Mesenchymal stem cell (in vitro differentiated cells and primary cell): ENCODE data around the gene LENG8.

Experiments
- DNase-seq: peaks from one replicate; pipeline ENCODE4 v3.0.0-alpha.2; 2013
- H2AFZ ChIP-seq: one replicate; pipeline ENCODE4 v1.6.1; 2013; ENCODE audit warnings: low read depth, mild to moderate bottlenecking, control low read depth, inconsistent platforms, low read length, moderate library complexity
- H2AK5ac ChIP-seq: 2 replicates; pipeline ENCODE4 v1.6.1; 2013; ENCODE audit warnings: low read length, moderate library complexity, mild to moderate bottlenecking, inconsistent platforms; ENCODE audit not compliant: severe bottlenecking
- H2BK120ac ChIP-seq: one replicate; pipeline ENCODE4 v1.6.1; 2013; ENCODE audit warnings: low read depth, mild to moderate bottlenecking, inconsistent platforms, low read length, moderate library complexity
- H2BK12ac ChIP-seq, 2 experiments: one replicate each; pipeline ENCODE4 v1.6.1; 2013; ENCODE audit warnings: inconsistent platforms in 2 of 2, low read length in 2 of 2, mild to moderate bottlenecking in 2 of 2, moderate library complexity in 2 of 2, control low read depth in 1 of 2
- H2BK15ac ChIP-seq: one replicate; pipeline ENCODE4 v1.6.1; 2013; ENCODE audit warnings: mild to moderate bottlenecking, low read depth, inconsistent platforms; ENCODE audit not compliant: poor library complexity, severe bottlenecking
- H2BK5ac ChIP-seq: 2 replicates; pipeline ENCODE4 v1.6.1; 2013; ENCODE audit warnings: low read depth, mild to moderate bottlenecking, low read length, control low read depth, inconsistent platforms; ENCODE audit not compliant: poor library complexity, severe bottlenecking
- H3K14ac ChIP-seq, 2 experiments: one replicate each; pipeline ENCODE4 v1.6.1; 2013; ENCODE audit warnings: inconsistent platforms in 2 of 2, low read length in 2 of 2, control low read depth in 1 of 2, mild to moderate bottlenecking in 1 of 2, moderate library complexity in 1 of 2
- H3K18ac ChIP-seq, 2 experiments: one replicate each; pipeline ENCODE4 v1.6.1; 2013; ENCODE audit warnings: inconsistent platforms in 2 of 2, low read length in 2 of 2, control low read depth in 1 of 2, low read depth in 1 of 2, mild to moderate bottlenecking in 1 of 2
- H3K23ac ChIP-seq, 2 experiments: one replicate each; pipeline ENCODE4 v1.6.1; 2013; ENCODE audit warnings: inconsistent platforms in 2 of 2, low read length in 2 of 2, mild to moderate bottlenecking in 2 of 2, moderate library complexity in 2 of 2, control low read depth in 1 of 2
- H3K27ac ChIP-seq: 2 replicates; pipeline ENCODE4 v1.5.1; 2013; ENCODE audit warnings: mild to moderate bottlenecking, moderate library complexity, low read length, control low read depth, inconsistent platforms; ENCODE audit not compliant: poor library complexity, severe bottlenecking
- H3K27me3 ChIP-seq, 2 experiments: 2 replicates each; pipeline versions ENCODE4 v1.6.1 to v1.7.0; 2013; ENCODE audit warnings: low read length in 2 of 2, mild to moderate bottlenecking in 2 of 2, moderate library complexity in 2 of 2, control low read depth in 1 of 2, inconsistent platforms in 1 of 2; ENCODE audit not compliant: control insufficient read depth in 1 of 2, insufficient read depth in 1 of 2
- H3K36me3 ChIP-seq, 2 experiments: 2 replicates each; pipeline versions ENCODE4 v1.6.1 to v1.7.0; 2013; ENCODE audit warnings: low read length in 2 of 2, control low read depth in 1 of 2, inconsistent platforms in 1 of 2, low read depth in 1 of 2, mild to moderate bottlenecking in 1 of 2; ENCODE audit not compliant: insufficient read depth in 2 of 2, control insufficient read depth in 1 of 2
- H3K4ac ChIP-seq, 2 experiments: one replicate each; pipeline ENCODE4 v1.6.1; 2013; ENCODE audit warnings: inconsistent platforms in 2 of 2, low read length in 2 of 2, mild to moderate bottlenecking in 2 of 2, moderate library complexity in 2 of 2, control low read depth in 1 of 2, low read depth in 1 of 2
- H3K4me1 ChIP-seq: 2 replicates; pipeline ENCODE4 v1.6.1; 2013; ENCODE audit warnings: low read depth, low read length, control low read depth; ENCODE audit not compliant: control insufficient read depth, insufficient read depth
- H3K4me2 ChIP-seq: 2 replicates; pipeline ENCODE4 v1.6.1; 2013; ENCODE audit warnings: low read length, mild to moderate bottlenecking, inconsistent platforms; ENCODE audit not compliant: poor library complexity, severe bottlenecking
- H3K4me3 ChIP-seq, 2 experiments: 2 replicates each; pipeline versions ENCODE4 v1.5.1 to v1.7.0; 2013; ENCODE audit warnings: low read length in 2 of 2, mild to moderate bottlenecking in 2 of 2, control low read depth in 1 of 2, low read depth in 1 of 2; ENCODE audit not compliant: insufficient read depth in 1 of 2
- H3K79me1 ChIP-seq: replicated peaks from 2 replicates; pipeline ENCODE4 v1.6.1; 2013; ENCODE audit warnings: mild to moderate bottlenecking, control low read depth, low read length, inconsistent platforms; ENCODE audit not compliant: poor library complexity, severe bottlenecking
- H3K9ac ChIP-seq: 2 replicates; pipeline ENCODE4 v1.7.0; 2013; ENCODE audit warnings: mild to moderate bottlenecking, low read length, moderate library complexity
- H3K9me3 ChIP-seq: 2 replicates; pipeline ENCODE4 v1.7.0; 2013; ENCODE audit warnings: mild to moderate bottlenecking, low read length; ENCODE audit not compliant: control insufficient read depth
- H4K8ac ChIP-seq: one replicate; pipeline ENCODE4 v1.6.1; 2013; ENCODE audit warnings: inconsistent platforms, mild to moderate bottlenecking, low read length, moderate library complexity
- H4K91ac ChIP-seq: one replicate; pipeline ENCODE4 v1.6.1; 2013; ENCODE audit warnings: mild to moderate bottlenecking, low read length, inconsistent platforms
- WGBS: methylation state at CpG from one replicate; pipeline ENCODE4 v1.1.7; 2013; ENCODE audit warnings: mixed read lengths; 5-methylcytosine and 5-hydroxymethylcytosine counted together

Gene LENG8

GRCh38 chr19:54435551-54436016 lies 13.4 kb upstream of the LENG8 start:
- Histone ChIP-seq H3K4me2 (no peak overlapping the region), H2BK12ac (no peak overlapping the region), H4K8ac (no peak overlapping the region), H3K4me3 (no peak overlapping the region), H3K9ac (no peak overlapping the region), H3K27me3 (peaks cover under 1 to 6% of the 10 kb centered on the region in 2 experiments), H2BK120ac (no peak overlapping the region), H3K23ac (no peak overlapping the region), H3K27ac (no peak overlapping the region), H3K14ac (no peak overlapping the region), H3K18ac (no peak overlapping the region), H3K4ac (no peak overlapping the region), H3K4me1 (peaks cover 33% of the 10 kb centered on the region), H2BK5ac (no peak overlapping the region), H4K91ac (no peak overlapping the region), H2AK5ac (no peak overlapping the region), H3K79me1 (peaks cover 28% of the 10 kb centered on the region), H2AFZ (no peak overlapping the region), H3K9me3 (no peaks in the 10 kb centered on the region), H2BK15ac (no peak overlapping the region), H3K36me3 (peaks cover 21 to 27% of the 10 kb centered on the region in 2 experiments)
- no peak for DNase-seq
- WGBS = 83% methylated on average over 12 of the region's 16 CpGs

- no peak overlapping the region for H3K18ac ChIP-seq
- H3K27me3 ChIP-seq = peaks cover 0 to 6% of the 10 kb centered on the region in 2 experiments
- 72% methylated on average over 13 of the region's 15 CpGs for WGBS
- no peak overlapping the region for H2BK120ac ChIP-seq
- H2AK5ac ChIP-seq = no peak overlapping the region
- no peak overlapping the region for H4K91ac ChIP-seq
- no peak overlapping the region for H3K4me2 ChIP-seq
- H3K23ac ChIP-seq = peak overlapping the region in 1 of 2 experiments; percentile 34
- H3K36me3 ChIP-seq = peaks cover 26 to 27% of the 10 kb centered on the region in 2 experiments
- H3K4me1 ChIP-seq = peaks cover 28% of the 10 kb centered on the region
- H3K79me1 ChIP-seq = peaks cover 31% of the 10 kb centered on the region
- H3K4ac ChIP-seq = no peak overlapping the region
- H4K8ac ChIP-seq = no peak overlapping the region
- H2BK12ac ChIP-seq = no peak overlapping the region
- no peaks in the 10 kb centered on the region for H3K9me3 ChIP-seq
- H3K14ac ChIP-seq = no peak overlapping the region
- no peak overlapping the region for H2BK5ac ChIP-seq
- DNase-seq = no peak
- H3K4me3 ChIP-seq = no peak overlapping the region
- H3K27ac ChIP-seq = no peak overlapping the region
- H3K9ac ChIP-seq = no peak overlapping the region
- H2BK15ac ChIP-seq = no peak overlapping the region
- H2AFZ ChIP-seq = no peak overlapping the region
Measured at GRCh38 chr19:54436031-54436523, 12.9 kb upstream of the LENG8 start.

- peaks cover 24% of the 10 kb centered on the region for H3K4me1 ChIP-seq
- H4K8ac ChIP-seq = no peak overlapping the region
- H3K9ac ChIP-seq = no peak overlapping the region
- H2BK5ac ChIP-seq = no peak overlapping the region
- H3K27me3 ChIP-seq = peaks cover 0 to 2% of the 10 kb centered on the region in 2 experiments
- peaks cover 27% of the 10 kb centered on the region in 2 experiments for H3K36me3 ChIP-seq
- H2AK5ac ChIP-seq = no peak overlapping the region
- H3K4me2 ChIP-seq = no peak overlapping the region
- DNase-seq = no peak
- H2AFZ ChIP-seq = no peak overlapping the region
- no peak overlapping the region for H3K18ac ChIP-seq
- no peak overlapping the region for H3K14ac ChIP-seq
- H3K23ac ChIP-seq = no peak overlapping the region
- 87% methylated on average over 6 of the region's 10 CpGs for WGBS
- no peak overlapping the region for H2BK12ac ChIP-seq
- H2BK120ac ChIP-seq = no peak overlapping the region
- no peak overlapping the region for H4K91ac ChIP-seq
- H3K27ac ChIP-seq = no peak overlapping the region
- H2BK15ac ChIP-seq = no peak overlapping the region
- H3K9me3 ChIP-seq = no peaks in the 10 kb centered on the region
- H3K4ac ChIP-seq = no peak overlapping the region
- peaks cover 31% of the 10 kb centered on the region for H3K79me1 ChIP-seq
- no peak overlapping the region for H3K4me3 ChIP-seq
Measured at GRCh38 chr19:54436628-54437252, 12.3 kb upstream of the LENG8 start.

- Histone ChIP-seq H2BK12ac (no peak overlapping the region), H3K9ac (no peak overlapping the region), H3K9me3 (no peaks in the 10 kb centered on the region), H3K27ac (no peak overlapping the region), H3K23ac (no peak overlapping the region), H3K36me3 (peaks cover 25 to 43% of the 10 kb centered on the region in 2 experiments), H3K14ac (no peak overlapping the region), H3K4ac (no peak overlapping the region), H2AK5ac (no peak overlapping the region), H3K4me3 (no peak overlapping the region), H4K8ac (no peak overlapping the region), H3K4me1 (peaks cover 19% of the 10 kb centered on the region), H4K91ac (no peak overlapping the region), H3K4me2 (no peak overlapping the region), H2BK120ac (no peak overlapping the region), H3K79me1 (peaks cover 31% of the 10 kb centered on the region), H2BK15ac (no peak overlapping the region), H2BK5ac (no peak overlapping the region), H2AFZ (no peak overlapping the region), H3K18ac (no peak overlapping the region), H3K27me3 (peaks cover 0 to 2% of the 10 kb centered on the region in 2 experiments)
- DNase-seq = peak; percentile 62
- 66% methylated on average over 15 of the region's 15 CpGs for WGBS
Measured at GRCh38 chr19:54439174-54439851, 9.7 kb upstream of the LENG8 start.
